Measurements from ENCODE around the gene KLHL29. TPM values are rescaled to one million over a fixed set of nuclear protein-coding genes. Genes with fewer than 3 reads are reported as not detected.

Gene KLHL29
- total RNA-seq, 4 donors from 2014 or later = 7.6 to 15.3 (median 8.4) TPM

GRCh38 chr2:23635442-23636340 is 250.7 kb downstream of the KLHL29 start:
- TF ChIP-seq, protein P1, sequence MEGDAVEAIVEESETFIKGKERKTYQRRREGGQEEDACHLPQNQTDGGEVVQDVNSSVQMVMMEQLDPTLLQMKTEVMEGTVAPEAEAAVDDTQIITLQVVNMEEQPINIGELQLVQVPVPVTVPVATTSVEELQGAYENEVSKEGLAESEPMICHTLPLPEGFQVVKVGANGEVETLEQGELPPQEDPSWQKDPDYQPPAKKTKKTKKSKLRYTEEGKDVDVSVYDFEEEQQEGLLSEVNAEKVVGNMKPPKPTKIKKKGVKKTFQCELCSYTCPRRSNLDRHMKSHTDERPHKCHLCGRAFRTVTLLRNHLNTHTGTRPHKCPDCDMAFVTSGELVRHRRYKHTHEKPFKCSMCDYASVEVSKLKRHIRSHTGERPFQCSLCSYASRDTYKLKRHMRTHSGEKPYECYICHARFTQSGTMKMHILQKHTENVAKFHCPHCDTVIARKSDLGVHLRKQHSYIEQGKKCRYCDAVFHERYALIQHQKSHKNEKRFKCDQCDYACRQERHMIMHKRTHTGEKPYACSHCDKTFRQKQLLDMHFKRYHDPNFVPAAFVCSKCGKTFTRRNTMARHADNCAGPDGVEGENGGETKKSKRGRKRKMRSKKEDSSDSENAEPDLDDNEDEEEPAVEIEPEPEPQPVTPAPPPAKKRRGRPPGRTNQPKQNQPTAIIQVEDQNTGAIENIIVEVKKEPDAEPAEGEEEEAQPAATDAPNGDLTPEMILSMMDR (IDR thresholded peaks at IDR 0.05; ENCODE audit: low read depth) = no peak

DNA sequence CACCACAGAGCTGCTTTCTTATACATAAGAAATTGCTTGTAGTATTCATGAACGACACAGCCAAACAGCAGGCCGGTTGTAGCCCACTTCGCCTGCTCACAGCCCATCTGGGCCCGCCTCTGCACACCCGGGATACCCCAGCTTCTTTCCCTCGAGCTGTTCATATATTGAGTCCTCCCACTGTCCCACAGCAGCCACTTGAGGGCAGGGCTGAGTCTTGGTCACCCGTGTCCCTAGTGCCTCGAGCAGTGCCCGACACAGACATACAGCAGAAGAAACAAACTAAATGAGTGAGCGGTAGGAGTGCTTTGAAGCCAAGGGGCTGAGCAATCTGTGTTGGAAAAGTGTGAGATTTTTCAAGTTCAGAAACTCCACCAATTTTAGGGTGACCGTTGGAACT is 251.4 kb downstream of the KLHL29 start:
- TF ChIP-seq, protein P1 (IDR thresholded peaks at IDR 0.05; ENCODE audit: low read depth) = no peak

DNA sequence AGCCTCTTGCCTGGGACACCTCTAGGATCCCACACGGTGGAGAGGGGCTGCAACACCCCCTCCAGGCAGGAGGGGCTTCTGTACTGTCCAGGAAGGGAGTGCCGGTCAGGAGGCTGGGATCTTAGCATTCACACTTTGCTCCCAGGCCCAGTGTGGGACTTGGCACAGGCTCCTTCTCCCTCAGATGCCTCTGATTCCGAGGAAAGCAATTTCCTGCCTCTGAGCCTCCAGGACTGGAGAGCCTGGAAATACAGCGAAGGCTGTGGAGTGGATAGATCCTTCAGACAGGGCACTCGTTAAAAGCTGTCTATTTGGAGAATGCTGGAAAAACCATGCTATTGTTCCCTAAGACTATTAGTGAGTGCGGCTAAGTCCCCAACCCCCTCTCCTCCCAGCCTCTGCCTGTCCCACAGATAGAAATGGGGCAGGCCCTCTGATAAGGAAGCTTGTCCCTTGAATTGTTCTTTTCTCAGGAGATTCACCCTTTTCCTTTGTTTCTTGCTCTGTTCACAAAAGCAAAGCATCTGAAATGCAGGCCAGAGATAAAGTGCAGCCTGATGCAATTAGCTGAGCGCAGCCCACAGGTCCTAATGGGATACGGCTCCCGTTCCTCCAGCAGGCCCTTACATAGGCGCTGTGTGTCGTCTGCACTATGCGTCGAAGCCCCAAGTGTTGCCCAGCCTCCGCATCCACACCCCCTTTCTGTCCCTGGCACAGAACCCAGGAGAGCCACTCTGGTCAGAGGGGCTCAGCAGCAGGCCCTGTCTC is 252.2 kb downstream of the KLHL29 start:
- TF ChIP-seq, protein P1 (IDR thresholded peaks at IDR 0.05; ENCODE audit: low read depth) = no peak

DNA sequence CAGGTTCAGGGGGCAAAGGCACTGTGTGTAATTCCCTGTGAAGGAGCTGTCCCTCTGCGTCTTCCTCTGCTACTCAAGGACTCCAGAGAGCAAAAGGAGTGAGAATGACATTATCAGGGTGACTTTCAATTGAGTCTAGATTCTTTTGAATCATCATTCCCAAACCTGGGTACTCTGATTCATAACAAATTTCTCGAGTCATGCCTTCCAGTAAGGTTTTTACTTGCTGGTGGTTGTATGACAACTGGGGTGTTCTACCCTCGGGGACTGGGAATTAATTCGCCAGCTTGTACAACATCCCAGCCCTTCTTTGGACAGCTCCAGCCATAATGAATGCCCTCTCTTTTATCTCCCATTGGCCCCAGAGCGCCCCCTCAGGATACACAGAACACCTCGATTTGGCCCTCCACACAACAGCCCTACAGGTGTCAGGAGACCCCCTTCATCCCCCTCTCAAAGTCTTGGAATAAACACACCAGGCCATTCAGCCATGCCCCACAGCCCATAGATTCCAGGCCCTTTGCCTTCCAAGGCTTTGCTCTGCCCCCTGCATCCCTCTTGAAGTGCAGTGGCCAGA is 254.5 kb downstream of the KLHL29 start:
- TF ChIP-seq, protein P1 (IDR thresholded peaks at IDR 0.05; ENCODE audit: low read depth) = no peak

GRCh38 chr2:23640711-23641110 is 255.7 kb downstream of the KLHL29 start:
- TF ChIP-seq, protein P1 (IDR thresholded peaks at IDR 0.05; ENCODE audit: low read depth) = no peak

GRCh38 chr2:23642516-23642915 is 257.5 kb downstream of the KLHL29 start:
- TF ChIP-seq, protein P1 (IDR thresholded peaks at IDR 0.05; ENCODE audit: low read depth) = no peak
